Measurements from ENCODE around the gene LAMTOR5.
"Not testable (repeated sequence)": the region's sequence is repeated elsewhere in the genome, so short reads cannot be mapped to it uniquely, and the experiment has no call there.

The LAMTOR5 gene

GRCh38 chr1:110437645-110438299 is 30.3 kb upstream of the LAMTOR5 start:
- not testable (repeated sequence) for H3K4me1 Mint-ChIP-seq (ENCODE audit: low read depth); H3K9me3 Mint-ChIP-seq (ENCODE audit: low read depth); H3K4me3 Mint-ChIP-seq; H3K36me3 Mint-ChIP-seq; H3K27me3 Mint-ChIP-seq; H3K27ac Mint-ChIP-seq

GRCh38 chr1:110436635-110437034 is 29.1 kb upstream of the LAMTOR5 start:
- H3K9me3 Mint-ChIP-seq (ENCODE audit: low read depth): no peaks in the 10 kb centered on the region
- no peak overlapping the region for H3K27ac Mint-ChIP-seq
- H3K4me3 Mint-ChIP-seq: no peak overlapping the region
- no peaks in the 10 kb centered on the region for H3K4me1 Mint-ChIP-seq (ENCODE audit: low read depth)
- no peaks in the 10 kb centered on the region for H3K36me3 Mint-ChIP-seq
- peaks cover 5% of the 10 kb centered on the region for H3K27me3 Mint-ChIP-seq

DNA sequence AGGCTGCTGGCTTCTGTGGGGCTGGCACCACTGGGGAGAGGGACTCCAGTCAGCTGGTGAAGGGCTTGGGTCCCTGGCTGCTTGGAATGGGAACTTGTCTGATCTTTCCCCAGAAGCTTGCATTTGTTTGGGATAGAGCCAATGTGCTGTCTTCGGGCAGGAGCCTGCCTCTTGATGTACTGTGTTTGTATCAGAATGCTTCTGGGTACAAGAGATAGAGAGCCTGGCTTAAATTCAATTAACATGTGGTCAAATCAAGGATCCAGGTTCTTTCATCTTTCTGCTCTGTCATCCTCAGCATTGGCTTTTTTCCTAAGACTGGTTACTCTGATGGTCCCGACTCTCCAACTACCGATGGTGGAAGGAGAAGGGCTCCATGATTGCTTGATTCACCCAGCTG is 27.5 kb upstream of the LAMTOR5 start:
- Mint-ChIP-seq H3K27me3 (peaks cover 8% of the 10 kb centered on the region), H3K4me1 (ENCODE audit: low read depth) (no peaks in the 10 kb centered on the region), H3K4me3 (no peak overlapping the region), H3K27ac (no peak overlapping the region), H3K9me3 (ENCODE audit: low read depth) (no peaks in the 10 kb centered on the region), H3K36me3 (no peaks in the 10 kb centered on the region)

DNA sequence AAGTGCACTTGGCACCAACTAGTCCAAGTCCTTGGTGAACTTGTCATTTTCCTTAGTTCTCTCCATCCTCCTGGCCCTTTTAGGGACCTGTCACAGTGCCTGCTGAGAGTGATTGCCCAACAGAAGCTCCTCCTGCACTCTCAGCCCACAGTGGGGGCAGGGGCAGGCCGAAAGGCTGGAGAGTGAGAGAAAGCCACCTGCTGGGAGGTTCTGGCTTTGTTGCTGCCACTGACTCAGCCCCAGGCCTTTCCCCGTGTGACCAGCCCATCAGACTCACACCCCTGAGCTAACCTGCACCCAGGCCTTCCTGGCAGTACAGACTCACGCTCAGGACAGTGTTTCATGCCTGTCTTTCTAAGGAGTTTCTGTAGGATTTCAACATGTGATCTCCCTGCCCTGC is 26.3 kb upstream of the LAMTOR5 start:
- Mint-ChIP-seq H3K4me1 (ENCODE audit: low read depth) (no peaks in the 10 kb centered on the region), H3K4me3 (no peak overlapping the region), H3K27ac (no peak overlapping the region)

GRCh38 chr1:110433213-110433612 is 25.7 kb upstream of the LAMTOR5 start:
- Mint-ChIP-seq H3K36me3 (no peaks in the 10 kb centered on the region), H3K4me1 (ENCODE audit: low read depth) (no peaks in the 10 kb centered on the region), H3K9me3 (ENCODE audit: low read depth) (no peaks in the 10 kb centered on the region), H3K4me3 (no peak overlapping the region), H3K27ac (no peak overlapping the region), H3K27me3 (peaks cover 8% of the 10 kb centered on the region)

More for the DNA sequence above, 26.3 kb upstream of the LAMTOR5 start:
- H3K9me3 Mint-ChIP-seq (ENCODE audit: low read depth): no peaks in the 10 kb centered on the region
- peaks cover 8% of the 10 kb centered on the region for H3K27me3 Mint-ChIP-seq
- no peaks in the 10 kb centered on the region for H3K36me3 Mint-ChIP-seq

GRCh38 chr1:110430901-110431300 is 23.4 kb upstream of the LAMTOR5 start:
- Mint-ChIP-seq H3K9me3 (ENCODE audit: low read depth) (no peaks in the 10 kb centered on the region), H3K36me3 (no peaks in the 10 kb centered on the region), H3K4me1 (ENCODE audit: low read depth) (no peaks in the 10 kb centered on the region), H3K27ac (no peak overlapping the region), H3K27me3 (peaks cover 8% of the 10 kb centered on the region), H3K4me3 (no peak overlapping the region)

DNA sequence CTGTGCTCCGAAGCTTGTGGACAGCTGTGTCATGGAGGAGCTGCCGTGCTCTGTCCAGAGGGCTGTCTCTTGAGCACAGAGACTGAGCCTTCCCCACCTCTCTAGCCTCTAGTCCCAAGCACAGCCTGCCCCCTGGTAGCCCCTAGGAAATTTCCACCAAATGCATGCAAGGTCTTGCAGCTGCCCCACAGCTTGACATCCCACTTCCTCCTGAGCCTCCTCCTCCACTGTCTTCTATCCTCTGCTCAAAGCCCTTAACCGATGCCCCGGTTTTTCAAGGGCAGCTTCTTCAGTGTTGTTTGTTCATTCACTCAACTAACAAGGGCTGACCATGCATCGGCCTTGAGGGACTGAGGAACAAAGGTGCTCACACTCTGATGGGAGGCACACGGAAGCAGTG is 22.9 kb upstream of the LAMTOR5 start:
- no peak overlapping the region for H3K27ac Mint-ChIP-seq
- H3K36me3 Mint-ChIP-seq: no peaks in the 10 kb centered on the region
- H3K4me3 Mint-ChIP-seq: no peak overlapping the region
- no peaks in the 10 kb centered on the region for H3K9me3 Mint-ChIP-seq (ENCODE audit: low read depth)
- peaks cover 8% of the 10 kb centered on the region for H3K27me3 Mint-ChIP-seq
- no peaks in the 10 kb centered on the region for H3K4me1 Mint-ChIP-seq (ENCODE audit: low read depth)

- Mint-ChIP-seq H3K27me3 (peaks cover 8% of the 10 kb centered on the region), H3K4me3 (no peak overlapping the region), H3K27ac (no peak overlapping the region), H3K4me1 (ENCODE audit: low read depth) (no peaks in the 10 kb centered on the region), H3K9me3 (ENCODE audit: low read depth) (no peaks in the 10 kb centered on the region), H3K36me3 (no peaks in the 10 kb centered on the region)
Measured at GRCh38 chr1:110428946-110429345, 21.5 kb upstream of the LAMTOR5 start.

DNA sequence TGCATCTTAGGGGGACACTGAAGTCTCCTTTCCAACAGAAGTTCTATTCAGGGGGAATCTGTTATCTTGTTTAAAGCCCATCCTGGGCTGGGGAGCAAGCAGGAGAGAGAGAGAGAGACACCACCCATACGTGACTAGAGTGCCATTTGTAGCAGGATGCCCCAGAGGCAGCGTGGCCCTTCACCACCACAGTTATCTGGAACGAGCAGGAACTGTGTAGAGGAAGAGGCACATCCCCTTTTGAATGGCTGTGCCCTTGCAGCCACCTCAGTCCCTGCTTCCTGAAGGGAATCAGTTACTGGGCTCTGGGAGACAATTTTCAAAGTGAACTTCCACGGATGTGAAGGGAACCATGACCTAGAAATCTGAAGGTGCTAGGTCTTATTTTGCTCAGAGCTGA is 19.4 kb upstream of the LAMTOR5 start:
- no peaks in the 10 kb centered on the region for H3K4me1 Mint-ChIP-seq (ENCODE audit: low read depth)
- no peaks in the 10 kb centered on the region for H3K36me3 Mint-ChIP-seq
- no peak overlapping the region for H3K27ac Mint-ChIP-seq
- H3K4me3 Mint-ChIP-seq: no peak overlapping the region
- H3K27me3 Mint-ChIP-seq: peaks cover 5% of the 10 kb centered on the region
- no peaks in the 10 kb centered on the region for H3K9me3 Mint-ChIP-seq (ENCODE audit: low read depth)

GRCh38 chr1:110425612-110426152 is 18.2 kb upstream of the LAMTOR5 start:
- Mint-ChIP-seq H3K36me3 (no peaks in the 10 kb centered on the region), H3K27ac (no peak overlapping the region), H3K4me3 (no peak overlapping the region), H3K4me1 (ENCODE audit: low read depth) (no peaks in the 10 kb centered on the region), H3K9me3 (ENCODE audit: low read depth) (no peaks in the 10 kb centered on the region), H3K27me3 (no peaks in the 10 kb centered on the region)

GRCh38 chr1:110424699-110425611 is 17.5 kb upstream of the LAMTOR5 start:
- Mint-ChIP-seq H3K27ac (no peak overlapping the region), H3K4me1 (ENCODE audit: low read depth) (no peaks in the 10 kb centered on the region)

DNA sequence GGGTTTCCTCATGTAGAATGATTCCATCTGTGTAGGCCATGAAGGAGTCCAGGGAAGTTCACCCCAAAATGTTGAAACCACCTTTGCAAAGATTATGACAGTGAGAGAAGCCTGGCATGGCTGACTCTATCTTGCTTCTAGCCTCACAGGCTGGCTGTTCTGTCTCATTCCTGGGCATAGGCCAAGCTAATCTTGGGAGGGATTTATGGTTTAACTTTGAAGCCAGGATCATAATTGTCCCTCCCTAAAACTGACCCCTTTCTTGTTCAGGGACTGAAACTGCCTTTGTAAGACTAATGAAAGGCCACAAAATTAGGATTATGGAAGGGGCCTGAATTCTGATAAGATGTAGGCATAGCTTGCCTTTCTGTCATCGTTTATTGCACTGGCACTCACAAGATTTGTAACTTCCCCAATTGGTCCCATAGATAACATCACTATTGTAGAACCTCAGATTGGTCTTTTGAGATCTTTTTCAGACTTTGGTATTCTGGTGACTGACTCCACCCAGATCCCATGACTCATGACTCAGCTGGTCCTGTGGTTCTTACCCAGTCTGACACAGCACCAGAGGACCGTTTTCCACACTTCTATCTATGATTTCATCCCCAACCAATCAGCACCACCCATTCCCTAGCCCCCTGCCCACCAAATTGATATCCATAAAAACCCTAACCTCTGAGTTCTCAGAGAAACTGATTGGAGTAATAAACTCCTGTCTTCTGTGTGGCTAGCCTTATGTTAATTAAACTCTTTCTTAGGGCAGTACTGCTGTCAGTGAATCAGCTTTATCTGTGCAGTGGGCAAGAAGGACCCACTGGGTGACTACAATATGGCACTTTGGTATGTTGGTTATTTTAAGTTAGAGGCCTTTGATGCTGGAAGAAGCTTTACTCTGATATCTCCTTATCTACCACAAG is 13.6 kb upstream of the LAMTOR5 start:
- peaks cover 2% of the 10 kb centered on the region for H3K36me3 Mint-ChIP-seq

More at GRCh38 chr1:110424699-110425611, 17.5 kb upstream of the LAMTOR5 start:
- H3K9me3 Mint-ChIP-seq (ENCODE audit: low read depth): no peaks in the 10 kb centered on the region
- no peak overlapping the region for H3K4me3 Mint-ChIP-seq
- H3K27me3 Mint-ChIP-seq: no peaks in the 10 kb centered on the region
- H3K36me3 Mint-ChIP-seq: no peaks in the 10 kb centered on the region

GRCh38 chr1:110420023-110420662 is 12.6 kb upstream of the LAMTOR5 start:
- Mint-ChIP-seq H3K27ac (no peak overlapping the region), H3K36me3 (peaks cover 2% of the 10 kb centered on the region), H3K27me3 (no peaks in the 10 kb centered on the region), H3K9me3 (ENCODE audit: low read depth) (no peaks in the 10 kb centered on the region), H3K4me1 (ENCODE audit: low read depth) (no peaks in the 10 kb centered on the region), H3K4me3 (no peak overlapping the region)

More for the DNA sequence above, 13.6 kb upstream of the LAMTOR5 start:
- Mint-ChIP-seq H3K9me3 (ENCODE audit: low read depth) (no peaks in the 10 kb centered on the region), H3K27ac (no peak overlapping the region), H3K4me1 (ENCODE audit: low read depth) (no peaks in the 10 kb centered on the region), H3K27me3 (no peaks in the 10 kb centered on the region), H3K4me3 (no peak overlapping the region)

- Mint-ChIP-seq H3K9me3 (ENCODE audit: low read depth) (no peaks in the 10 kb centered on the region), H3K27me3 (no peaks in the 10 kb centered on the region), H3K27ac (no peak overlapping the region), H3K4me1 (ENCODE audit: low read depth) (no peaks in the 10 kb centered on the region), H3K36me3 (peaks cover 2% of the 10 kb centered on the region), H3K4me3 (no peak overlapping the region)
Measured at GRCh38 chr1:110418729-110419128, 11.2 kb upstream of the LAMTOR5 start.
